ENCODE results near the gene BTBD18.
A peak's percentile ranks its signal among the peaks of the same experiment; 100 is the strongest.

- 0 out of 2 replicates have a peak, but pooled peaks have one; percentile 34 for TF ChIP-seq CEBPB (IDR thresholded peaks at IDR 0.05)
- peak; percentile 54 for TF ChIP-seq TEAD4 (IDR thresholded peaks at IDR 0.05)
- TF ChIP-seq EP300 (IDR thresholded peaks at IDR 0.05; ENCODE audit: borderline replicate concordance): peak; percentile 43; the same call in 1 of the 2 replicates
- peak; percentile 51 for TF ChIP-seq EGR1 (IDR thresholded peaks at IDR 0.05)
Measured at GRCh38 chr11:57741132-57742086, 10.2 kb downstream of the BTBD18 start, which contains the start of gene SELENOH.

Measured in Ishikawa (cell line).